PC-9 (cell line): ENCODE results near the gene FNIP1. TPM values are rescaled to one million over a fixed set of nuclear protein-coding genes. Genes with fewer than 3 reads are reported as not detected.

ENCODE experiments used
- BruUV-seq: library from RNA; stranded (reverse); fragments of 400-500 nt; replicated peaks from 2 replicates; lab custom pipeline; 2021; lab: Mats Ljungman, UMichigan
- CTCF ChIA-PET: fragments of 300-600 bp; sonication (Branson Sonifier 250); formaldehyde crosslinking; loops from one replicate; lab custom pipeline; 2022; ENCODE audit warnings: antibody characterized with exemption; lab: Charles Lee
- POLR2A ChIA-PET: fragments of 300-600 bp; sonication (Branson Sonifier 250); formaldehyde crosslinking; loops from one replicate; lab custom pipeline; 2022; ENCODE audit warnings: antibody characterized with exemption; ENCODE audit not compliant: unreplicated experiment; lab: Charles Lee
- DNase-seq, 2 experiments: peaks; one replicate each; pipeline versions ENCODE4 v3.0.0 to v3.0.0-alpha.2; 2015 to 2022; ENCODE audit warnings: mixed read lengths in 1 of 2
- H2AFZ ChIP-seq: fragments of 200-600 bp; sonication (generic); 2 replicates; pipeline ENCODE4 v1.8.1; 2017; ENCODE audit warnings: antibody characterized with exemption
- H3F3A ChIP-seq: fragments of 200-600 bp; sonication (generic); 2 replicates; pipeline ENCODE4 v1.8.1; 2017; ENCODE audit warnings: antibody characterized with exemption, mild to moderate bottlenecking, low read depth; ENCODE audit not compliant: insufficient read depth
- H3K27ac ChIP-seq: fragments of 200-600 bp; sonication (generic); 2 replicates; pipeline ENCODE4 v1.6.1; 2016; ENCODE audit warnings: mixed run types
- H3K27me3 ChIP-seq: fragments of 200-600 bp; sonication (generic); 2 replicates; pipeline ENCODE4 v1.6.1; 2016; ENCODE audit warnings: low read depth, mixed run types; ENCODE audit not compliant: insufficient read depth
- H3K36me3 ChIP-seq: fragments of 200-600 bp; sonication (generic); 2 replicates; pipeline ENCODE4 v1.6.1; 2016; ENCODE audit warnings: low read depth, mixed run types
- H3K4me1 ChIP-seq: fragments of 200-600 bp; sonication (generic); replicated peaks from 2 replicates; pipeline ENCODE4 v1.6.1; 2016; ENCODE audit warnings: mixed run types; ENCODE audit not compliant: insufficient read depth
- H3K4me2 ChIP-seq: fragments of 200-600 bp; sonication (generic); 2 replicates; pipeline ENCODE4 v1.6.1; 2017; ENCODE audit warnings: mixed run types
- H3K4me3 ChIP-seq: fragments of 200-600 bp; sonication (generic); 2 replicates; pipeline ENCODE4 v1.6.1; 2016; ENCODE audit warnings: mixed run types
- H3K79me2 ChIP-seq: fragments of 200-600 bp; sonication (generic); 2 replicates; pipeline ENCODE4 v1.6.1; 2017; ENCODE audit warnings: low read depth, mixed run types
- H3K9me2 ChIP-seq: fragments of 200-600 bp; sonication (generic); 2 replicates; pipeline ENCODE4 v1.8.1; 2017; ENCODE audit warnings: mild to moderate bottlenecking; ENCODE audit not compliant: insufficient read depth
- H3K9me3 ChIP-seq: fragments of 200-600 bp; sonication (generic); 2 replicates; pipeline ENCODE4 v1.8.1; 2016; ENCODE audit warnings: low read depth; ENCODE audit not compliant: insufficient read depth
- H4K20me1 ChIP-seq: fragments of 200-600 bp; sonication (generic); 2 replicates; pipeline ENCODE4 v1.8.1; 2017; ENCODE audit not compliant: insufficient read depth
- CTCF ChIP-seq: fragments of 200-600 bp; sonication (generic); conservative IDR thresholded peaks from 2 replicates; pipeline ENCODE4 v1.6.1; 2017; ENCODE audit warnings: mixed run types, antibody characterized with exemption, mild to moderate bottlenecking, moderate library complexity
- EZH2 ChIP-seq: fragments of 200-600 bp; sonication (generic); IDR thresholded peaks from 2 replicates; pipeline ENCODE4 v1.8.0; 2017; ENCODE audit warnings: antibody characterized with exemption, low read depth
- intact Hi-C: fragments of 100-400 bp; cut with micrococcal nuclease; formaldehyde crosslinking; loops from one replicate; pipeline ENCODE4 v1.10.0; 2022; ENCODE audit not compliant: unreplicated experiment
- total RNA-seq: library from RNA; stranded (reverse); gene quantifications from 2 replicates; pipeline ENCODE4 v1.2.3, GENCODE V29; 2021

The FNIP1 gene
- total RNA-seq, 1 experiment from 2014 or later, result 23.5 TPM

DNA sequence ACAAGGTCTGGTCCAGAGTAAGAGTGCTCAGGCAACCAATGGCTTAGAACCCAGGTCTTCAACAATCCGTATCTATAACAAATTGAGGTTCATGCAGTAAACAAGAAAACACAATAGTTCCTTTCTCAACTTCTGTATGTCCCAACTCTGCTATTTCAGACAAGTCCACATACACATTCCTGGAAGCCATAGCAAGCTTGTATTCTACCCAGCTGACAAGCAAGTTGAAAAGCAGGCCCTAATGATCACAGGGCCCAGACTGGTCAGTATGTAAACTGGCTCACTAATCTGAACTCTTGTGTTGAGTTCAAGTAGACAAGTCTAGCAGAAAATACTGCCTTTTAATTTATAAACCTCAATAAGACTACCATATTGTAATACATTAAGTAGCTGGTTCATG is 26.9 kb downstream of the FNIP1 start:
- Histone ChIP-seq H2AFZ (no peak overlapping the region), H3K4me1 (no peaks in the 10 kb centered on the region), H3K36me3 (no peaks in the 10 kb centered on the region; the same call in 1 of the 2 replicates), H3K9me2 (no peaks in the 10 kb centered on the region), H3F3A (no peaks in the 10 kb centered on the region), H3K27ac (no peak overlapping the region), H3K4me3 (no peak overlapping the region), H3K27me3 (no peaks in the 10 kb centered on the region), H3K9me3 (no peaks in the 10 kb centered on the region), H3K79me2 (peaks cover 95% of the 10 kb centered on the region), H3K4me2 (no peak overlapping the region), H4K20me1 (peaks cover 75% of the 10 kb centered on the region)
- BruUV-seq, result no TSS peak
- DNase-seq, result no peak
- ChIA-PET POLR2A (no interaction called here), CTCF (no interaction called here)
- TF ChIP-seq EZH2 (no peak), CTCF (no peak)
- intact Hi-C loops, result no loop called here

DNA sequence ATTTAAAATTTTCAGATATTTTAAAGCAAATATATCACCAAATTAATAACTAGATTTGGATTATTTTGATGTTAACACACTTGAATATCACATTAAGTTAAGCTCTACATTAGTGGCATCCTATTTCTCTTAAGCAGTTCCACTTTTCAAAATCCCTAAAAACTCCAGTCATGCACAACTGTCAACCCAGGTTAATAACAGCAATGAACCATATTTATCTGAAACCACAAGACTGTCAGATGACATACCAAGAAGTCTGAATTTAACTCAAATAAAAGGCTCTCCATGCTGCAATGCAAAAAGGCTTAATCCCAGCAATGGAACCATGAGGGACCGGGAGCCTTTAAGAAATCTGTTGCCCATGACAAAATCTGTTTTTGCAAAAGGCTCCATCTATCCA is 27.5 kb downstream of the FNIP1 start:
- ChIA-PET CTCF (no interaction called here), POLR2A (no interaction called here)
- H3K79me2 ChIP-seq, result peaks cover 93% of the 10 kb centered on the region
- intact Hi-C loops, result no loop called here
- H2AFZ ChIP-seq, result no peak overlapping the region
- H3K36me3 ChIP-seq, result no peaks in the 10 kb centered on the region; the same call in 1 of the 2 replicates
- H3K27ac ChIP-seq, result no peak overlapping the region
- peaks cover 5% of the 10 kb centered on the region; the same call in 1 of the 2 replicates for H3K9me3 ChIP-seq
- BruUV-seq, result no TSS peak
- H3K9me2 ChIP-seq, result no peaks in the 10 kb centered on the region
- peaks cover 72% of the 10 kb centered on the region for H4K20me1 ChIP-seq
- no peaks in the 10 kb centered on the region for H3K27me3 ChIP-seq
- H3K4me2 ChIP-seq, result no peak overlapping the region
- no peak for DNase-seq
- no peaks in the 10 kb centered on the region for H3F3A ChIP-seq
- no peaks in the 10 kb centered on the region for H3K4me1 ChIP-seq
- TF ChIP-seq CTCF, result no peak
- no peak for TF ChIP-seq EZH2
- no peak overlapping the region for H3K4me3 ChIP-seq

- Histone ChIP-seq H3K79me2 (peaks cover 91% of the 10 kb centered on the region), H4K20me1 (peaks cover 57% of the 10 kb centered on the region), H3K9me3 (peaks cover 8% of the 10 kb centered on the region; the same call in 1 of the 2 replicates), H3K36me3 (no peaks in the 10 kb centered on the region; the same call in 1 of the 2 replicates), H3F3A (no peaks in the 10 kb centered on the region), H3K4me3 (no peak overlapping the region), H3K4me2 (no peak overlapping the region), H3K9me2 (no peaks in the 10 kb centered on the region), H2AFZ (no peak overlapping the region), H3K27ac (no peak overlapping the region), H3K27me3 (no peaks in the 10 kb centered on the region), H3K4me1 (no peaks in the 10 kb centered on the region)
- DNase-seq, result no peak
- CTCF ChIA-PET, result no interaction called here
- no TSS peak for BruUV-seq
- TF ChIP-seq CTCF (no peak), EZH2 (no peak)
- intact Hi-C loops, result no loop called here
- POLR2A ChIA-PET, result no interaction called here
These were observed 28.9 kb downstream of the FNIP1 start for GRCh38 chr5:131767891-131768290.
